Keratinocyte (primary cell): ENCODE results near the gene RIPOR2.

Experiments used
- CTCF ChIP-seq, 3 experiments: IDR thresholded peaks in 1 of 3; conservative IDR thresholded peaks in 1 of 3; optimal IDR thresholded peaks in 1 of 3; 2 replicates in 2 of 3; 3 replicates in 1 of 3; pipeline versions ENCODE3 to v1.5.1; 2011; ENCODE audit warnings: low read length in 3 of 3, mild to moderate bottlenecking in 3 of 3, moderate library complexity in 2 of 3, control low read depth in 1 of 3, inconsistent platforms in 1 of 3; ENCODE audit not compliant: insufficient read depth in 2 of 3; ENCODE audit errors: extremely low read depth in 1 of 3
- EZH2 ChIP-seq: IDR thresholded peaks from one replicate; pipeline ENCODE4 v1.6.1; 2012; ENCODE audit warnings: inconsistent platforms, mild to moderate bottlenecking, low read length, moderate library complexity

GRCh38 chr6:24902782-24903181 is 33.0 kb downstream of the RIPOR2 start:
- TF ChIP-seq CTCF (optimal IDR thresholded peaks at IDR 0.05 in 1 of 3, IDR thresholded peaks at IDR 0.05 in 1 of 3, conservative IDR thresholded peaks at IDR 0.05 in 1 of 3; ENCODE audit: extremely low read depth in 1 of 3, insufficient read depth in 2 of 3, low read length in 3 of 3) = no peak
- no peak for TF ChIP-seq EZH2
